DND-41 (cell line): Measurements from ENCODE around the gene INO80.

Source experiments
- ATAC-seq: fragments of 200-7000 bp; cut with Tn5 transposase; 3 replicates; pipeline ENCODE4 v1.9.1; 2021; ENCODE audit warnings: low read depth; ENCODE audit not compliant: insufficient read depth
- DNase-seq: peaks from one replicate; pipeline ENCODE4 v3.0.0-alpha.2; 2020
- H2AFZ ChIP-seq: 2 replicates; pipeline ENCODE4 v1.6.0; 2012; ENCODE audit warnings: low read depth, low read length
- H3K27ac ChIP-seq: 2 replicates; pipeline ENCODE4 v1.5.1; 2012; ENCODE audit warnings: low read length, inconsistent platforms
- H3K27me3 ChIP-seq: fragments of 200-600 bp; sonication (generic); 2 replicates; pipeline ENCODE4 v1.6.0; 2012; ENCODE audit warnings: low read length, mild to moderate bottlenecking, inconsistent platforms; ENCODE audit not compliant: insufficient read depth, poor library complexity
- H3K36me3 ChIP-seq: 2 replicates; pipeline ENCODE4 v1.5.1; 2012; ENCODE audit warnings: low read length, inconsistent platforms; ENCODE audit not compliant: insufficient read depth
- H3K4me1 ChIP-seq: 2 replicates; pipeline ENCODE4 v1.5.1; 2012; ENCODE audit warnings: mild to moderate bottlenecking, low read length; ENCODE audit not compliant: insufficient read depth
- H3K4me2 ChIP-seq: 2 replicates; pipeline ENCODE4 v1.6.0; 2012; ENCODE audit warnings: mild to moderate bottlenecking, moderate library complexity, low read length, inconsistent platforms; ENCODE audit not compliant: insufficient read depth
- H3K4me3 ChIP-seq, 2 experiments: fragments of 200-600 bp in 1 of 2; shearing (Covaris generic) in 1 of 2; 2 replicates each; pipeline ENCODE4 v1.5.1; 2012 to 2016; ENCODE audit warnings: inconsistent platforms in 2 of 2, low read length in 2 of 2, mild to moderate bottlenecking in 2 of 2, low read depth in 1 of 2, moderate library complexity in 1 of 2
- H3K79me2 ChIP-seq: 2 replicates; pipeline ENCODE4 v1.6.0; 2012; ENCODE audit warnings: low read length, inconsistent platforms; ENCODE audit not compliant: insufficient read depth
- H3K9ac ChIP-seq: 2 replicates; pipeline ENCODE4 v1.6.0; 2012; ENCODE audit warnings: low read depth, mild to moderate bottlenecking, inconsistent platforms, low read length, moderate library complexity
- H3K9me3 ChIP-seq: 2 replicates; pipeline ENCODE4 v1.5.1; 2012; ENCODE audit warnings: low read length, moderate library complexity, mild to moderate bottlenecking, inconsistent platforms; ENCODE audit not compliant: insufficient read depth, severe bottlenecking
- H4K20me1 ChIP-seq: 2 replicates; pipeline ENCODE4 v1.6.0; 2012; ENCODE audit warnings: low read length; ENCODE audit not compliant: insufficient read depth
- CTCF ChIP-seq: IDR thresholded peaks from 2 replicates; pipeline ENCODE4 v1.5.1; 2012; ENCODE audit warnings: borderline replicate concordance, low read length, moderate library complexity, mild to moderate bottlenecking; ENCODE audit not compliant: poor library complexity, severe bottlenecking; ENCODE audit errors: extremely low read depth
- EZH2 ChIP-seq: IDR thresholded peaks from 3 replicates; pipeline ENCODE4 v1.6.1; 2012; ENCODE audit warnings: borderline replicate concordance, low read depth, mild to moderate bottlenecking, moderate library complexity, low read length, inconsistent platforms; ENCODE audit not compliant: severe bottlenecking

Gene INO80

GRCh38 chr15:40960151-40960885 lies 155.8 kb downstream of the INO80 start:
- no peak overlapping the region for H3K27ac ChIP-seq
- TF ChIP-seq EZH2 = no peak
- no peak for TF ChIP-seq CTCF
- H3K4me3 ChIP-seq = no peak overlapping the region
- no peak overlapping the region for H3K4me2 ChIP-seq
- H3K9me3 ChIP-seq = no peaks in the 10 kb centered on the region
- no peak overlapping the region for H2AFZ ChIP-seq
- no peaks in the 10 kb centered on the region for H3K27me3 ChIP-seq
- H3K9ac ChIP-seq = no peak overlapping the region
- no peaks in the 10 kb centered on the region for H3K36me3 ChIP-seq
- H3K4me1 ChIP-seq = no peaks in the 10 kb centered on the region
- no peaks in the 10 kb centered on the region for H3K79me2 ChIP-seq
- no peaks in the 10 kb centered on the region for H4K20me1 ChIP-seq
- DNase-seq = no peak
- no peak for ATAC-seq

GRCh38 chr15:40959331-40960141 lies 156.5 kb downstream of the INO80 start:
- ATAC-seq = no peak
- H3K79me2 ChIP-seq = no peaks in the 10 kb centered on the region
- H4K20me1 ChIP-seq = no peaks in the 10 kb centered on the region
- no peaks in the 10 kb centered on the region for H3K27me3 ChIP-seq
- H3K36me3 ChIP-seq = no peaks in the 10 kb centered on the region
- no peak overlapping the region for H3K4me3 ChIP-seq
- no peak overlapping the region for H3K9ac ChIP-seq
- no peak overlapping the region for H3K4me2 ChIP-seq
- TF ChIP-seq EZH2 = no peak
- no peak for TF ChIP-seq CTCF
- H2AFZ ChIP-seq = no peak overlapping the region
- H3K9me3 ChIP-seq = no peaks in the 10 kb centered on the region
- DNase-seq = no peak
- H3K4me1 ChIP-seq = no peaks in the 10 kb centered on the region
- H3K27ac ChIP-seq = no peak overlapping the region

- H3K27ac ChIP-seq = no peak overlapping the region
- DNase-seq (no peak), ATAC-seq (no peak)
- H3K36me3 ChIP-seq = no peaks in the 10 kb centered on the region
- no peaks in the 10 kb centered on the region for H3K27me3 ChIP-seq
- no peak overlapping the region for H3K4me2 ChIP-seq
- H3K9ac ChIP-seq = no peak overlapping the region
- H3K4me1 ChIP-seq = peaks cover 7% of the 10 kb centered on the region
- H3K79me2 ChIP-seq = no peaks in the 10 kb centered on the region
- no peak overlapping the region for H3K4me3 ChIP-seq
- TF ChIP-seq EZH2 (no peak), CTCF (no peak)
- H4K20me1 ChIP-seq = no peaks in the 10 kb centered on the region
- H3K9me3 ChIP-seq = no peaks in the 10 kb centered on the region
- H2AFZ ChIP-seq = no peak overlapping the region
These were observed 157.4 kb downstream of the INO80 start for GRCh38 chr15:40958723-40959122.
